HK-2 (cell line): ENCODE measurements around the gene FRMD5.

ENCODE experiments used
- DNase-seq: peaks from one replicate; pipeline ENCODE4 v3.0.0-alpha.2; 2018; ENCODE audit not compliant: unreplicated experiment

The FRMD5 gene

DNA sequence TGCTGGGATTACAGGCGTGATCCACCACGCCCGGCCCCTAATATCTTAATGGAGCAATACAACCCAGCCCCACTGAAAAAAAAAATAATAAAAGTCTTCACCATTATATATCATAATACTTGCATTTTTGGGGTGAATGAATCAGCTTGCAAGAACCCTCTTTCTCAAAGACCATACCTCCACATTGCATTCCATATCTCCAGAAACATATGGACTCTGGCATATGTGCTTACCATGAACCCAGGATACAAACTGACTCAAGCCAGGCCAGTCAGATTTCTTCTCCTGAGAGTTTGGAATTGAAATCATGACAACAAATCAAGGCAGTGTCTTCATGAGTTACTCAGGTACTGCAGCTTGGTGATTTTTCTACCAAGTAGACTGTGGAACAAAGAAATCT lies 101.2 kb downstream of the FRMD5 start:
- no peak for DNase-seq

DNA sequence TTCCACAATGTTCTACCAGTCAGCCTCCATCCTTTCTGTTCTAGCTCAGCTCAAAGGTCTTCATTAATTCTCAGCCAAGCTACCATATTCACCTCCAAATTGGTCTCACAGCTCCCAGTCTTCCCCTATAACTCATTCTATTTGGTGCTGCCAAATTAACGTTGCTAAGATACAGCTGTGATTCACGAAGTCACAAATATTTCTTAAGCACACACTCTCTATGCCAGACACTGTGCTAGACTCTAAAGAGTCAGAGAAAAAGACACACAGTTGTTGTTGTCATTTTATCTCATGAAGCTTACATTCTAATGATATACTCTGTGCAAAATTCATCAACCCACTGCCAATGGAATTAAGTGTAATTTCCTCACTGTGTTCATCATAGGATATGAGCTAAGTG lies 102.8 kb downstream of the FRMD5 start:
- DNase-seq, result no peak

DNA sequence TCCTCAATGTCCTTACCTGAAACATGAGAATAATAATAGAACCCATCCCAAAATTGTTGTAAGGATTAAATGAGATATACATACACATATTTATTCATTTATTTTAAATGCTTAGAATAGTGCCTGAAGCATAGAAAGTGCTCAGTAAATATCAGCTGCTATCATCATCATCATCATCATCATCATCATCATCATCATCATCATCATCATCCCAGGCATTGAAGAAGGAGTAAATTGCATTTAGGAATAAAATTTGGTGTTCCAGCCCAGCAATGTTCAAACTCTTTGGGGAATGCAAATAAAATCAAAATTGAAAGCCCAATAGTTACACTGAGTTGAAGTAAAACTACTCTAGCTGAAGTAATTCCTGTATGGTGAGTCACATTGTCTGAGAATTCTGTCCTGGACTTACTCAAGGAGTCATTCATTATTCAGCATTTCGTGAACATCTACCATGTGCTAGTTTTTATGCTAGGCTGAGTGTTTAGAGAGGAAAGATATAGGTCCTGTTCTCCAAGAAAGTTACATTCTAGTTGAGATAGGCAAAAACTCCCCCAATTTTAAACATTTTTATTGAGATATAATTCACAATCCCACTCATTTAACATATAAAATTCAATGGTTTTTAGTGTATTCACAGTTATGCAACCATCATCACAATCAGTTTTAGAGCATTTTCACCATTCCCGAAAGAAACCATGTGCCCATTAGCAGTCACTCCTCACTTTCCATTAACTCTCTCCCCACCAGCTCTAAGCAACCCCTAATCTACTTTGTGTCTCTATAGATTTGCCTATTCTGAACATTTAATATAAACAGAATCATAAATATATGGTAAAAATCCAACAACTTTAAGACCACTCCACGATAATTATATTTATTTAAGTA lies 107.2 kb downstream of the FRMD5 start:
- DNase-seq, result no peak

DNA sequence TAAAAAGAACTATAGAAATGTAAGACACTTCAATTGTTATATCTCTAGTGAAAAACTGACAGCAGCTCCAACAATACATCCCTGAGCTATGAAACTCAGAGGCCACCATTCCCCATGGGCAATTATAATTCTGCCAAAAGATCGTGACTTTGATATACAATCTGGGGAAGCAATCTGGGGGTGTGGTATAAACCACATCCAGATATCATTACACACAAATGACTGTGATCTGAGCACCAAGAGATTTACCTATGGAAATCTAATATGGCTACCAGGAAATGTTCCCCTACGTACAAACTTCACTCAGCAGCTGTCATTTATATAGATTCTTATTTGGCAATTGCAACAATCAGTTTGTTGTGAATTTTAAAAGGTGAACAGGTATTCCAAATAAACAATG lies 110.3 kb downstream of the FRMD5 start:
- DNase-seq, result no peak

GRCh38 chr15:44084171-44084570 lies 110.9 kb downstream of the FRMD5 start:
- no peak for DNase-seq

DNA sequence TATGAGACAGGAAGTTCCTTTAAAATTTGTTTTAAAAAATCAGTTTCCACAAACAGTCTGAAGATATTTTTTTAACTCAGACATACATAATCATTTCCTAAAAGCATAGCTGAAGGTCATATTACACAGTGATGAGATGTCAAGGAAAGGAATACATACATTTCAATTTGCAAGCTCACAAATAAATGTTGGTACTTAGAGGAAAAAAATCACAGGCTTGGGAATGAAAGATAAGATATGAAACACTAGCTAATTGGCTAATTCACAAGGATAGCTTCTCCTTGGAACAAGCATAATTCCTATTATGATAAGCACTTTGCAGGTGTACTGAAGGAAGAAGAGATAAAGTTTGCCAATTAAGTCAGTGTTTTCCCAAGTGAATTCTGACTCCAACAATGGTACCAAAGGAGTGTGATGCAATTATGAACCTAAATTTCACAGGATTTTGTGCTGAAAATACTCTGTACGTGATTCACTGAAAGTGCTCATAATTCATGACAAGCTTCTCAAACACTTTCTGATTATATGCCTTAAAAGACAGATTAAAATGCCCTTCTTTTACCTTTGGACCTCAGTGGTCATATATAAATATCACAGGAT lies 112.4 kb downstream of the FRMD5 start:
- DNase-seq, result no peak

DNA sequence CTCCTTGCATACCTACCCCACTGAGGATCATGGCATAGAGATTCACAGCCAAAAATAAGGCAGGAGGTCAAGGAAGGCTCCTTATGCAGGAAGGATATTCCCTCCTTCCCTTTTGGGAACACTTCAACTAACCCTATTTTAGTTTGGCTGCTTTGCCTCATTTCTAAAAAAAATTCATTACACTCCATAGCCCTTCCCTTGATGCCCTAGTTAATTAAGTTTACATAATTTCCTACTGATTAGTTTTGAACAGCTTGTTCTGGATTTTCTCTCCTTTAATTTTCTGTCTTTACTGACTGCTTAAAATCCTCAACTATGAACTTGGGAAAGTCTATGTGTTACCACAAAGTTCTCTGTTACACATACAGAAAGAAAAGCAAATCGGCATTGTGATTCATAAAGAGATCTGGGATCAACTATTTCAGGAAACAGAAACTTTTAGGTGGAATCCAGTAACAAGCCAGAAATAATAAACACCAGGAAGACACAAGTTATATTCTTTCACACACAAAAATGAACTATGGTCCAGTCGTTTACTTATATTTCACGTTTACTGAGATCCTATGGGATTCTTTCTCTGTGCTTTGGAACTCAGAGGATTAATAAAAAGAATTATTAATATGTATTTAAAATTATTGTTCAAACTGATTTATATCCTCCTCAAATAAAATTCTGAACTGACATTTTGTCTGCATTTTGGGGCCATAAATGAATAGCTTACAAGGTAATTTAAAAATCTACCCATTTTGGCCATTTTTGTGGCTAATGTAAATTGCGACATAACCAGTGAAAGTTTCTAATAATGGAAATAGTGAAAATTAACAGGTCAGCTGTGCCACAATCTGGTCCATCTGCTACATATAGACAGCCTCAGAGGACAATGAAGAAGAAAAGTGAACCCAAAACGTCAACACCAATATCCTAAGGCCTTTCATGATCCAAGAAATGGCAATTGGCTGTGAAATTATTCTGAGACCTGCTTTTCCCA lies 113.8 kb downstream of the FRMD5 start:
- no peak for DNase-seq

DNA sequence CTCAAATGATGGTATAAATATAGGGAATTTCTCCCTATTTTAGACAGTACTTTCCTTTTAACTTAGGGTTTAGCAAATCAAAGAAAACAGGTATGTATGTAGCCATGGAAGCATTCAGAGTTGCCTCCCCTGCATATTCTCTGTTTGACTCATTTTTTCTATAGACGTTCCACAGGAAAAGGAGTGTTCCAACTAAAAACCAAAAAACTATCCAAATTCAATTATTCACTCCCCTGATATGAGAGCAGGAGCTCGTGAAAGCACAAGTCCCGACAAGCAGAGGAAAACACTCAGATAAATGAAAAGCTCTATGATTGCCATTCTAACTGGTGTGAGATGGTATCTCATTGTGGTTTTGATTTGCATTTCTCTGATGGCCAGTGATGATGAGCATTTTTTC lies 119.5 kb downstream of the FRMD5 start:
- no peak for DNase-seq

DNA sequence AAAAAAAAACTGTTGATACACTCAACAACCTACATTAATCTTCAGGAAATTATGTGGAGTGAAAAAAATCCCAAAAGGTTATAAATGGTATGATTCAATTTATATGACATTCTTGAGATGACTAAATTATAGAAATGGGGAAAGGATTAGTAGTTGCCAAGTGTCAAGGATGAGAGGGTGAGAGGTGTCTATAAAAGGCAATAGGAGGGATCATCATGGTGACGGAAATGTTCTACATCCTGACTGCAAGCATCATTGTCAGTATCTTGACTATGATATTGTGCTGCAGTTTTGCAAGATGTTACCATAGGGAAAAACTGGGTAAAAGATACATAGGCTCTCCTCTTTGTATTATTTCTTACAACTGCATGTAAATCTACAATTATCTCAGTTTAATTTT lies 125.6 kb downstream of the FRMD5 start:
- DNase-seq, result no peak

- no peak for DNase-seq
Observed at GRCh38 chr15:44068347-44068746, 126.7 kb downstream of the FRMD5 start.

GRCh38 chr15:44066211-44066827 lies 128.8 kb downstream of the FRMD5 start:
- DNase-seq, result peak; percentile 59

GRCh38 chr15:44064706-44065105 lies 130.4 kb downstream of the FRMD5 start:
- no peak for DNase-seq

- DNase-seq, result no peak
Observed at GRCh38 chr15:44058126-44058525, 136.9 kb downstream of the FRMD5 start.

DNA sequence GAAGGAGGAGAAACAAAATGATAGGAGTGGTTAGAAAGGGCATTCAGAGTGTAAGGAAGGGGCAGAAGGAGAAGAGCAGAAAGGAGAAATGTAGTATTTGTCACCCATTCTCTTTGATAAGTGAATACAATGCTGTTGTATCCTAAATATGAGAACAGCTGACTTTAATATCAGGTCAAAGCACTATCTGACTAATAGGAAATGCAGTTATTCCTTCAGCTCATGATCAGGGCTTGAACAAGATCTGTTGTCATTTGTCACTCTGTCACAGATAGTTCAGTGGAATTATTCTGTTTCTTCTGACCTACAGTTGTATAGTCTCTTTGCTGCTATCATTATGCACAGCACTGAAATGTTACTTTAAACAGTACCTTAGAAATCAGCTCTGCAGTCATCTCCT lies 149.4 kb downstream of the FRMD5 start:
- no peak for DNase-seq

DNA sequence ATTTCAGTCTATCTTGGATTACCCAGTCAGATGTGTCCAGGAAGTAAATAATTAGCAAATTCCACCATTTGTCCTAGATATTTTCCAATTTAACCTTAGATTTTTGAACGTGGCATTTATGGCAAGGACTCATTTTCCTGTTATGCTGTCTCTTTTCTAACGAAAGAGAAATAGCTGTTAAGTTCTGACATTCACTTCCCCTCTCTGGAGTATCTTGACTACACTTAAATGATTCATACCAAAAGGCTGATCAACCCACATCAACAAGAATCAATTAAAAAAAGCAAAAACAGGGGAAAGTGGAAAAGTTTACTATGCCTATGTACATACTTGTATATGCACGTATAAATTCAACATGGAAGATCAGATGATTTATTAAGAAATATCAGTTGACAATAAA lies 149.9 kb downstream of the FRMD5 start:
- no peak for DNase-seq

GRCh38 chr15:44038755-44039191 lies 156.3 kb downstream of the FRMD5 start:
- peak; percentile 62 for DNase-seq

- DNase-seq, result no peak
Observed at GRCh38 chr15:44035781-44036699, 159.0 kb downstream of the FRMD5 start.

DNA sequence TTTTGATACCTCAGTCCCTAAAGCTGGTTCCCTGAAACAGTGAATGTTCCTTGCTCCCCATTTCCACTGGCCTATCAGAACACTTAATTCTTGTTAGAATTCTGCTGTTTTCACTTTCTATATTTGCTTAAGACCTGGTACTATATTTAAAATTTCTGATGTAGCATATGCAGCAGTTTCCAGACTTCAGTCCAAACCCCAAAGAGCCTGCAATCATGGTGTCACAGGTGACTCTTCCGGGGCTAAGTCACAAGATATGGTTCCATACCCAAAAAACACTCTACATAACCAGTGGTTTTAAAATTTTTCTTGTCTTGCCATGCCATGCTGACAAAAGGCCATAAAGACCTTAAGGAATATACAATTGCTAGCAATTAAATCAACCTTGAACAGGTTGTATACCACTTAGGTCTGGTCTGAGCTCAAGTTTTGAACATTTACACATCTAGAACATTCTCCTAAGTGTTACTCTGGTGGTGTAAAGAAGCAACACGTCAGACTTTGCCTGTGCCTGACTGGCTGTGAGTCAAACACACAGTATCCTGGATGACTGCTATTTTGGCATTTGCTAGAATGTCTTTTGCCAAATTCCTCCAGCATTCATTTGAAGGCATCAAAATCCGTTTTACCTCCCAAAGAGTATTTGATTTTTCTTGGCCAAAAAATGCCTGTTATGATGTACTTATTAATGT lies 160.0 kb downstream of the FRMD5 start:
- DNase-seq, result no peak

GRCh38 chr15:44034334-44034733 lies 160.7 kb downstream of the FRMD5 start:
- no peak for DNase-seq

- no peak for DNase-seq
Observed at GRCh38 chr15:44033894-44034293, 161.2 kb downstream of the FRMD5 start.
